Keratinocyte (primary cell): ENCODE data around the gene PCNT.

Experiments
- CTCF ChIP-seq, 3 experiments: IDR thresholded peaks in 1 of 3; conservative IDR thresholded peaks in 1 of 3; optimal IDR thresholded peaks in 1 of 3; 2 replicates in 2 of 3; 3 replicates in 1 of 3; pipeline versions ENCODE3 to v1.5.1; 2011; ENCODE audit warnings: low read length in 3 of 3, mild to moderate bottlenecking in 3 of 3, moderate library complexity in 2 of 3, control low read depth in 1 of 3, inconsistent platforms in 1 of 3; ENCODE audit not compliant: insufficient read depth in 2 of 3; ENCODE audit errors: extremely low read depth in 1 of 3
- EZH2 ChIP-seq: IDR thresholded peaks from one replicate; pipeline ENCODE4 v1.6.1; 2012; ENCODE audit warnings: inconsistent platforms, mild to moderate bottlenecking, low read length, moderate library complexity

- TF ChIP-seq CTCF (optimal IDR thresholded peaks at IDR 0.05 in 1 of 3, IDR thresholded peaks at IDR 0.05 in 1 of 3, conservative IDR thresholded peaks at IDR 0.05 in 1 of 3; ENCODE audit: extremely low read depth in 1 of 3, insufficient read depth in 2 of 3, low read length in 3 of 3) (no peak), EZH2 (no peak)
Observed at GRCh38 chr21:46390603-46391545, 66.9 kb downstream of the PCNT start.
